Activated B cell treated with CpG ODN at 0.5 μM for 24 hours (primary cell): ENCODE data around the gene OAT. TPM values are rescaled to one million over a fixed set of nuclear protein-coding genes. Genes with fewer than 3 reads are reported as not detected.

Experiments used
- ATAC-seq: fragments of 200-7000 bp; cut with Tn5 transposase; one replicate; pipeline ENCODE4 v1.10.0; 2021; ENCODE audit warnings: low read depth, mild to moderate bottlenecking, moderate library complexity
- CTCF ChIA-PET: fragments of 350-600 bp; sonication (Branson Sonifier 250); formaldehyde crosslinking; loops from one replicate; lab custom pipeline; 2021; ENCODE audit warnings: antibody characterized with exemption; lab: Charles Lee
- POLR2A ChIA-PET: fragments of 350-600 bp; sonication (Branson Sonifier 250); formaldehyde crosslinking; loops from one replicate; lab custom pipeline; 2021; ENCODE audit warnings: antibody characterized with exemption; lab: Charles Lee
- DNase-seq: peaks from one replicate; pipeline ENCODE4 v3.0.0; 2022
- H3K27ac Mint-ChIP-seq: one replicate; pipeline ENCODE4 v1.8.0; 2020; ENCODE audit warnings: mixed read lengths
- H3K27me3 Mint-ChIP-seq: one replicate; pipeline ENCODE4 v1.8.0; 2021; ENCODE audit warnings: mixed read lengths
- H3K36me3 Mint-ChIP-seq: one replicate; pipeline ENCODE4 v1.8.0; 2021; ENCODE audit warnings: low read depth, mixed read lengths
- H3K4me1 Mint-ChIP-seq: one replicate; pipeline ENCODE4 v1.8.0; 2021; ENCODE audit warnings: mixed read lengths
- H3K4me3 Mint-ChIP-seq: one replicate; pipeline ENCODE4 v1.8.0; 2020; ENCODE audit warnings: mild to moderate bottlenecking, mixed read lengths
- H3K9me3 Mint-ChIP-seq: one replicate; pipeline ENCODE4 v1.8.0; 2020; ENCODE audit warnings: mixed read lengths
- intact Hi-C: fragments of 100-400 bp; cut with micrococcal nuclease; formaldehyde crosslinking; loops from one replicate; pipeline ENCODE4 v1.15.1; 2024
- total RNA-seq: library from RNA; stranded (reverse); gene quantifications from 2 replicates; pipeline ENCODE4 v1.2.3, GENCODE V29; 2022
- TF ChIP-seq, protein P1 (sequence below): fragments of 200-600 bp; IDR thresholded peaks from one replicate; pipeline ENCODE4 v1.8.0; 2022; ENCODE audit warnings: antibody characterized with exemption, mild to moderate bottlenecking

Gene OAT
- total RNA-seq, 1 donor from 2014 or later, result 20.1 TPM

DNA sequence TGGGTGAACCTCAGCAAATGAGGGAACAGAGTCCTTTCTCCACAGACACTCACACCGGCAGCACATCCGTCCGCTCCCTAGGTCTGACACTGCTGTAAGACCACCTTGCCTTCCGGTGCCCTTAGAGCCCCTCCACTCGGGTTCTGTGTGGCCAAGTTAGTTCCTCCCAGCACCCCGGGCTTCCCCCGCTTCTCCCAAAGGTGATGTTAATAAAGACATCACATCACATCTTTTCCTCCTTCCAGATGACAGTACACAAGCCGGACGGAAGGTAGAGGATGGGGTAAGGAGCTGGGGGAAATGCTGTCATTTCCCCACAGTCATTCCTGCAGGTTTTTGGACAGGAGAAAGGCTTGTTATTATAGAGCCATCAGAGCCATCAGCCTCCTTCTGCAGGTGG lies 42.3 kb downstream of the OAT start:
- DNase-seq, result no peak
- Mint-ChIP-seq H3K4me3 (no peak overlapping the region), H3K4me1 (no peaks in the 10 kb centered on the region), H3K36me3 (no peaks in the 10 kb centered on the region), H3K27me3 (peaks cover 40% of the 10 kb centered on the region), H3K9me3 (no peaks in the 10 kb centered on the region), H3K27ac (no peak overlapping the region)
- CTCF ChIA-PET, result no interaction called here
- ATAC-seq, result no peak
- TF ChIP-seq, protein P1, sequence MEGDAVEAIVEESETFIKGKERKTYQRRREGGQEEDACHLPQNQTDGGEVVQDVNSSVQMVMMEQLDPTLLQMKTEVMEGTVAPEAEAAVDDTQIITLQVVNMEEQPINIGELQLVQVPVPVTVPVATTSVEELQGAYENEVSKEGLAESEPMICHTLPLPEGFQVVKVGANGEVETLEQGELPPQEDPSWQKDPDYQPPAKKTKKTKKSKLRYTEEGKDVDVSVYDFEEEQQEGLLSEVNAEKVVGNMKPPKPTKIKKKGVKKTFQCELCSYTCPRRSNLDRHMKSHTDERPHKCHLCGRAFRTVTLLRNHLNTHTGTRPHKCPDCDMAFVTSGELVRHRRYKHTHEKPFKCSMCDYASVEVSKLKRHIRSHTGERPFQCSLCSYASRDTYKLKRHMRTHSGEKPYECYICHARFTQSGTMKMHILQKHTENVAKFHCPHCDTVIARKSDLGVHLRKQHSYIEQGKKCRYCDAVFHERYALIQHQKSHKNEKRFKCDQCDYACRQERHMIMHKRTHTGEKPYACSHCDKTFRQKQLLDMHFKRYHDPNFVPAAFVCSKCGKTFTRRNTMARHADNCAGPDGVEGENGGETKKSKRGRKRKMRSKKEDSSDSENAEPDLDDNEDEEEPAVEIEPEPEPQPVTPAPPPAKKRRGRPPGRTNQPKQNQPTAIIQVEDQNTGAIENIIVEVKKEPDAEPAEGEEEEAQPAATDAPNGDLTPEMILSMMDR, result no peak
- POLR2A ChIA-PET, result no interaction called here
- intact Hi-C loops, result no loop called here

DNA sequence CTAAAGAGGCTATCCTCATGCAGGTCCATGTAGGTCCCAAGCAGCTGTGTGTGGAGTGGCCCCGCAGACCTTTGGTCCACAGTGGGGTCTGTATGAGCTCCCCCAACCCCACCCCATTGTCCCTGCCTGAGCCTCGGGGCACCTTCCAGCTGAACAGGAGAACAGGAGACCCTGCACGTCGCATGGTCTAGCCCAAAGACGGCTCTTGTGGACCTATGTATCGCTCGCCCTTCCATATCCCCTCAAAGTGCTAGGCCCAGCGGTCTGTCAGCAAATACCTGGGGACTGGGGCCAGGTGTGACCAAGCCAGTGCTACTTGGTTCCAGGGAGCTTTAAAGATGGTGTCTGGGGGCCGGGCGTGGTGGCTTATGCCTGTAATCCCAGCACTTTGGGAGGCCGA lies 43.0 kb downstream of the OAT start:
- no peaks in the 10 kb centered on the region for H3K36me3 Mint-ChIP-seq
- POLR2A ChIA-PET, result no interaction called here
- no peaks in the 10 kb centered on the region for H3K4me1 Mint-ChIP-seq
- DNase-seq, result no peak
- H3K27ac Mint-ChIP-seq, result no peak overlapping the region
- CTCF ChIA-PET, result no interaction called here
- no peak for ATAC-seq
- peaks cover 39% of the 10 kb centered on the region for H3K27me3 Mint-ChIP-seq
- no peaks in the 10 kb centered on the region for H3K9me3 Mint-ChIP-seq
- H3K4me3 Mint-ChIP-seq, result no peak overlapping the region
- intact Hi-C loops, result no loop called here
- TF ChIP-seq, protein P1, result no peak

- peaks cover 34% of the 10 kb centered on the region for H3K27me3 Mint-ChIP-seq
- ChIA-PET POLR2A (no interaction called here), CTCF (no interaction called here)
- H3K36me3 Mint-ChIP-seq, result no peaks in the 10 kb centered on the region
- intact Hi-C loops, result no loop called here
- ATAC-seq, result no peak
- H3K27ac Mint-ChIP-seq, result no peak overlapping the region
- TF ChIP-seq, protein P1, result no peak
- no peak for DNase-seq
- H3K9me3 Mint-ChIP-seq, result no peaks in the 10 kb centered on the region
- no peaks in the 10 kb centered on the region for H3K4me1 Mint-ChIP-seq
- H3K4me3 Mint-ChIP-seq, result no peak overlapping the region
Measured at GRCh38 chr10:124375353-124375614, 43.4 kb downstream of the OAT start.

DNA sequence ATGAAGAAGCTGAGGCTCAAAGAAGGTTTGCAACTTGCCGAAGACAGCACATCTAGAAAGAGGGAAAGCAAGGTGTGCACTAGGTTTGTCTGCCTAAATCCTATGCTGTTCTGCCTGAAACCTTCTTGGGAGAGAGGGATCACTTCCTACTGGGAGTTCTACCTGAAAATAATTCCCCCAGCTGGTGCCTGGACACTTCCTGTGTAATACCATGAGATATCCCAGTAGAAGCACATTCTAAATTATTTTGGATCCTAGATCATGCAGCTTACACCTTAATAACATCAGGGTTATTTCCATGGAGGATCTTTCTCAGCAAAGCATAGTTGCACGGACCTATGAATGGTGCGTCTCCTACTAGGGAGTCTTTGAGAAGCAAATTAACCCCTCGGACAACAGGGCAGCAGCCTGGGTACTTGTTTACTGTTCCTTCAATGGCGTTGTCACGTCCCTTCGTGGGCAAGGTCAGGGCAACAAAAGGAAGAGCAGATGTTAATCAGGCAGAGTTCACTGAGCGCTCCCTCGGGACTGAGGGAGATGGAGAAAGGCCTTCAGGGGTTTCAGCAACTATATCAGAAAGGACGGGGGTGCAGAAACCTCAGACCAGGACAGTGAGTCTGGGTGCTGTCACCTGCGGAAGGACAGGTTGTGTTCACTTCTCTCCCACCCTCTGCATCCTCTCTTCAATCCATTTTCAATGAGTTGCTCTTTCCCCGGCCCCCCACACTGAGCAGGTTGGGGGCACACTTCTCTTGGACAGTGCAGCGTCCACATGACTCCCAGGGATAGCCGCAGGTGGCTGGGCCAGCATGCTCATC lies 44.0 kb downstream of the OAT start:
- H3K27me3 Mint-ChIP-seq, result peaks cover 30% of the 10 kb centered on the region
- DNase-seq (no peak), ATAC-seq (no peak)
- ChIA-PET CTCF (no interaction called here), POLR2A (no interaction called here)
- no peaks in the 10 kb centered on the region for H3K9me3 Mint-ChIP-seq
- H3K36me3 Mint-ChIP-seq, result no peaks in the 10 kb centered on the region
- intact Hi-C loops, result no loop called here
- H3K4me1 Mint-ChIP-seq, result no peaks in the 10 kb centered on the region
- no peak overlapping the region for H3K4me3 Mint-ChIP-seq
- TF ChIP-seq, protein P1, result no peak
- H3K27ac Mint-ChIP-seq, result no peak overlapping the region

GRCh38 chr10:124372899-124373298 lies 45.8 kb downstream of the OAT start:
- intact Hi-C loops, result no loop called here
- ATAC-seq, result no peak
- ChIA-PET CTCF (interaction anchor here (1.2 kb wide), 1 partner anchor 16 kb away, joined by 3 read pairs; no protein-coding TSS in a partner anchor), POLR2A (no interaction called here)
- H3K4me3 Mint-ChIP-seq, result no peak overlapping the region
- TF ChIP-seq, protein P1, result no peak
- no peaks in the 10 kb centered on the region for H3K36me3 Mint-ChIP-seq
- peaks cover 18% of the 10 kb centered on the region for H3K27me3 Mint-ChIP-seq
- no peak overlapping the region for H3K27ac Mint-ChIP-seq
- peaks cover 2% of the 10 kb centered on the region for H3K4me1 Mint-ChIP-seq
- no peaks in the 10 kb centered on the region for H3K9me3 Mint-ChIP-seq
- DNase-seq, result no peak
